Stomach (tissue), 9 donors: ENCODE measurements around the gene TTLL12. TPM values are rescaled to one million over a fixed set of nuclear protein-coding genes. Genes with fewer than 3 reads are reported as not detected.
A peak's percentile ranks its signal among the peaks of the same experiment; 100 is the strongest.

Source experiments
- DNase-seq, 2 donors: peaks; one replicate each; pipeline versions ENCODE4 v3.0.0 to v3.0.0-alpha.2; 2013 to 2019
- H3K27ac ChIP-seq, 5 donors: fragments of 200-600 bp in 4 of 5; sonication (generic) in 4 of 5; one replicate each; pipeline ENCODE4 v1.5.1; 2013 to 2019; ENCODE audit warnings: mild to moderate bottlenecking in 1 of 5, moderate library complexity in 1 of 5
- H3K27me3 ChIP-seq, 3 donors: fragments of 200-600 bp; sonication (generic); one replicate each; pipeline ENCODE4 v1.5.1; 2017 to 2019; ENCODE audit warnings: mixed run types in 1 of 3
- H3K36me3 ChIP-seq, 4 donors: fragments of 200-600 bp; sonication (generic); 1 replicate in 3 of 4; 2 replicates in 1 of 4; pipeline ENCODE4 v1.5.1; 2016 to 2019
- H3K4me1 ChIP-seq, 4 donors: fragments of 200-600 bp; sonication (generic); one replicate each; pipeline ENCODE4 v1.5.1; 2016 to 2019
- H3K4me3 ChIP-seq, 4 donors: fragments of 200-600 bp; sonication (generic) in 3 of 4; one replicate each; pipeline ENCODE4 v1.5.1; 2016 to 2019; ENCODE audit warnings: mild to moderate bottlenecking in 1 of 4
- H3K9me3 ChIP-seq, 4 donors: fragments of 200-600 bp; sonication (generic); one replicate each; pipeline ENCODE4 v1.5.1; 2016 to 2019
- EP300 ChIP-seq: sonication (generic); formaldehyde crosslinking; IDR thresholded peaks from one replicate; pipeline ENCODE4 v1.6.1; 2017; ENCODE audit warnings: antibody characterized with exemption
- POLR2A ChIP-seq, 4 donors: fragments of 450-650 bp; IDR thresholded peaks; one replicate each; pipeline ENCODE4 v1.6.1; 2016; ENCODE audit warnings: antibody characterized with exemption in 4 of 4, control low read depth in 2 of 4, mild to moderate bottlenecking in 1 of 4, moderate library complexity in 1 of 4
- POLR2AphosphoS5 ChIP-seq, 3 donors: sonication (generic); formaldehyde crosslinking; IDR thresholded peaks; one replicate each; pipeline ENCODE4 v1.6.1; 2016; ENCODE audit warnings: antibody characterized with exemption in 3 of 3
- WGBS, 5 donors: extraction: QIAGEN DNeasy Blood & Tissue Kit in 3 of 5; methylation state at CpG; one replicate each; pipeline versions ENCODE4 v1.1.5 to v1.1.7; 2013 to 2018; 5-methylcytosine and 5-hydroxymethylcytosine counted together
- intact Hi-C: fragments of 100-400 bp; cut with DNase I; formaldehyde crosslinking; loops from one replicate; pipeline ENCODE4 v1.15.1; 2023; ENCODE audit warnings: low total_unique reads
- polyA plus RNA-seq, 3 donors: library from polyadenylated mRNA; stranded (reverse); fragments of 200-250 nt; gene quantifications; one replicate each; pipeline ENCODE4 v1.2.3, GENCODE V29; 2013
- total RNA-seq, 5 donors: library from RNA; depleted of rRNA; stranded (reverse); fragments of >200 nt; gene quantifications; one replicate each; pipeline versions ENCODE4 v1.1.0 to v1.2.3, GENCODE V29; 2014 to 2016
- TF ChIP-seq, protein P1 (sequence below), 7 experiments: fragments of 450-650 bp in 4 of 7; fragments of 200-600 bp in 3 of 7; sonication (generic) in 3 of 7; IDR thresholded peaks; one replicate each; pipeline ENCODE4 v1.5.1; 2016 to 2019; ENCODE audit warnings: antibody characterized with exemption in 7 of 7, control low read depth in 2 of 7, mild to moderate bottlenecking in 1 of 7
- donor health status: healthy with polysubstance abuse.
- donor health status: Bipolar disorder and iron deficiency.
- donor health status: healthy.

TTLL12 gene
- total and polyA plus RNA-seq, 8 donors = 4.1 to 64.3 (median 30.1) TPM

DNA sequence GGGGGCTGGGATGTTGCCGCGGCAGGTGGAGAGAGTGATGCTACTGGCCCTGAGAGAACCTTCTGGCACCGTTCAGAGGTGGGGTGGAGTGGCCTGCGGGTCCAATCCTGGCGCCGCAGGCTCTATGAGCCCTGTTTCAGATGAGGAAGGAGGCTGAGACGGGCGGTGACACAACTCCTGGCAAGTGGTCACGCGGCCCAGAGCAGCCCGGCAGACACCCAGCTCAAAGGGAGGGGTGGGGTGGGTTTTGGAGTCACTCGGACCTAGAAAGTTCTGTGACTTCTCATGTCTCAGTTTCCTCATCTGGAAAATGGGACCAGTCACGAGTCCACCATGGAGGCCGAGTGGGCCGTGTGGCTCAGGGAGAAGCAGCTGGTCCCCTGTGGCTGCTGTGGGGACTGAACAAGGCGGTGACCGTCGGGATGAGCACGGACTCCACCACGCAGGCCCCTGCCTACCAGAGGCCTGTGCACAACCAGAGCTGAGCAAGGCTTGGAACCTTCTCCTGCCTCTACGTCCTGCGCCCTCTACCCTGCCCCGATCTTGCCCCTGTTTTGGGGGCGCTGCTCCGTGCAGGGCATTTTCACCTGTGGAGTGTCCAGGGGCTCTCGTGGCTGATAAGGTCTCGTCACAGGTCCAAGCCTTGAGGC is 31.9 kb downstream of the TTLL12 start:
- peak in 1 of 2 donors; percentile 65 for DNase-seq
- H3K27me3 ChIP-seq = no peaks in the 10 kb centered on the region
- H3K36me3 ChIP-seq = peaks cover 0 to 23% (median 12%) of the 10 kb centered on the region in 4 donors
- no peaks in the 10 kb centered on the region for H3K9me3 ChIP-seq
- no peak for TF ChIP-seq POLR2AphosphoS5 (IDR thresholded peaks at IDR 0.05)
- TF ChIP-seq, protein P1, sequence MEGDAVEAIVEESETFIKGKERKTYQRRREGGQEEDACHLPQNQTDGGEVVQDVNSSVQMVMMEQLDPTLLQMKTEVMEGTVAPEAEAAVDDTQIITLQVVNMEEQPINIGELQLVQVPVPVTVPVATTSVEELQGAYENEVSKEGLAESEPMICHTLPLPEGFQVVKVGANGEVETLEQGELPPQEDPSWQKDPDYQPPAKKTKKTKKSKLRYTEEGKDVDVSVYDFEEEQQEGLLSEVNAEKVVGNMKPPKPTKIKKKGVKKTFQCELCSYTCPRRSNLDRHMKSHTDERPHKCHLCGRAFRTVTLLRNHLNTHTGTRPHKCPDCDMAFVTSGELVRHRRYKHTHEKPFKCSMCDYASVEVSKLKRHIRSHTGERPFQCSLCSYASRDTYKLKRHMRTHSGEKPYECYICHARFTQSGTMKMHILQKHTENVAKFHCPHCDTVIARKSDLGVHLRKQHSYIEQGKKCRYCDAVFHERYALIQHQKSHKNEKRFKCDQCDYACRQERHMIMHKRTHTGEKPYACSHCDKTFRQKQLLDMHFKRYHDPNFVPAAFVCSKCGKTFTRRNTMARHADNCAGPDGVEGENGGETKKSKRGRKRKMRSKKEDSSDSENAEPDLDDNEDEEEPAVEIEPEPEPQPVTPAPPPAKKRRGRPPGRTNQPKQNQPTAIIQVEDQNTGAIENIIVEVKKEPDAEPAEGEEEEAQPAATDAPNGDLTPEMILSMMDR (IDR thresholded peaks at IDR 0.05) = no peak
- TF ChIP-seq POLR2A (IDR thresholded peaks at IDR 0.05) = no peak
- no peak for TF ChIP-seq EP300
- intact Hi-C loops = no loop called here
- H3K4me1 ChIP-seq = peaks cover 41 to 90% (median 83%) of the 10 kb centered on the region in 4 donors
- WGBS, 5 donors = 57 to 77% (median 69%) methylated on average over 9 to 27 of the region's 27 CpGs
- peak overlapping the region in 2 of 4 donors; percentile 20 to 84 for H3K4me3 ChIP-seq
- H3K27ac ChIP-seq = peak overlapping the region; percentile 47 to 95 (median 70)

- Histone ChIP-seq H3K27ac (peak overlapping the region; percentile 9 to 95 (median 70)), H3K4me1 (peaks cover 30 to 79% (median 72%) of the 10 kb centered on the region in 4 donors), H3K4me3 (peak overlapping the region in 3 of 4 donors; percentile 20 to 84 (median 24)), H3K36me3 (peaks cover 0 to 20% (median 4%) of the 10 kb centered on the region in 4 donors), H3K27me3 (no peaks in the 10 kb centered on the region), H3K9me3 (no peaks in the 10 kb centered on the region)
- TF ChIP-seq POLR2AphosphoS5 (IDR thresholded peaks at IDR 0.05) (no peak), POLR2A (IDR thresholded peaks at IDR 0.05) (no peak), EP300 (no peak)
- TF ChIP-seq, protein P1 (IDR thresholded peaks at IDR 0.05) = no peak
- intact Hi-C loops = no loop called here
- 36 to 50% (median 42%) methylated on average over 9 of the region's 9 CpGs for WGBS, 5 donors
- no peak for DNase-seq
Measured at GRCh38 chr22:43153899-43154298, 33.0 kb downstream of the TTLL12 start.

DNA sequence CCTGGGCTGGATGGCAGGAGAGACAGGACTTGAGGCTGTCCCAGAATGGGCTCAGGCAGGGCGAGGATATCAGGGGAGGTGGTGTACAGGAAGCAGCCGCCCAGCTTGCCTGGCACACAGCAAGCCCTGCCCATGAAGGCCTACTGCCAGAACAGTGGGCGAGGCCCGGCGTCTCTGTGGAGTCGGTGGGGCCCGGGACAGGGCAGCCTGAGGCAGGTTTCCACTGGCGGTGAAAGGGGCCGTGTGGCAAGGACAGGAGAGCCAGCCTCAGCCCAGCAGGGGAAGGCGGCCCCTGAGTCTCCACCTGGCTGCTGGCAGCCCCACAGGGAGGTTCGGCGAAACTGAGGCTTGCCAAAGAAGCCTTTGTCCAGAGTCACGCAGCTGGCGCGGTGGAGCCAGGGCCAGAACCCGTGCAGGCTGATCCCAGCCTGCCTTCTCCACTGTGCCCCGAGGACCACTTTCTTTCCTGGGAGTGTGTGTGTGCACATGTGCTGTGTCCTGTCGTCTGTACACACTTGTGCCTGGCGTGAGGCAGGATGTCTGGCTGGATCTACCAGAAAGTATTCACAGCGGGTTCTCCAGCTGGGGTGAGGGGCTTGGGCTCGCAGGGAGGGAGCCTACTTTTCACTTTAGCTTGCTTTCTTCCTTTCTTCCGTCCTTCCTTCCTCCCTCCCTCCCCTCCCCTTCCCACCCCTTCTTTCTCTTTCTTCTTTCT is 34.4 kb downstream of the TTLL12 start:
- peaks cover 0 to 20% (median 4%) of the 10 kb centered on the region in 4 donors for H3K36me3 ChIP-seq
- intact Hi-C loops = no loop called here
- peaks cover 26 to 72% (median 60%) of the 10 kb centered on the region in 4 donors for H3K4me1 ChIP-seq
- peak overlapping the region; percentile 63 to 84 (median 72) for H3K4me3 ChIP-seq
- peak overlapping the region; percentile 82 to 95 (median 94) for H3K27ac ChIP-seq
- no peaks in the 10 kb centered on the region for H3K27me3 ChIP-seq
- DNase-seq = peak; percentile 88 to 93
- TF ChIP-seq, protein P1 (IDR thresholded peaks at IDR 0.05) = no peak
- TF ChIP-seq POLR2A (IDR thresholded peaks at IDR 0.05) (peak in 1 of 4 donors; percentile 43), POLR2AphosphoS5 (IDR thresholded peaks at IDR 0.05) (peak in 2 of 3 donors; percentile 85 to 89)
- 1 to 31% (median 9%) methylated on average over 10 to 22 of the region's 22 CpGs for WGBS, 5 donors
- no peaks in the 10 kb centered on the region for H3K9me3 ChIP-seq

- no peaks in the 10 kb centered on the region for H3K9me3 ChIP-seq
- no peaks in the 10 kb centered on the region for H3K27me3 ChIP-seq
- intact Hi-C loops = no loop called here
- 4 to 23% (median 12%) methylated on average over 2 to 18 of the region's 18 CpGs for WGBS, 5 donors
- peak overlapping the region; percentile 63 to 84 (median 72) for H3K4me3 ChIP-seq
- peaks cover 26 to 67% (median 55%) of the 10 kb centered on the region in 4 donors for H3K4me1 ChIP-seq
- no peak for DNase-seq
- H3K27ac ChIP-seq = peak overlapping the region; percentile 82 to 95 (median 94)
- peaks cover 0 to 20% (median 4%) of the 10 kb centered on the region in 4 donors for H3K36me3 ChIP-seq
- TF ChIP-seq, protein P1 (IDR thresholded peaks at IDR 0.05) = no peak
- no peak for TF ChIP-seq POLR2AphosphoS5 (IDR thresholded peaks at IDR 0.05)
- no peak for TF ChIP-seq EP300
- no peak for TF ChIP-seq POLR2A (IDR thresholded peaks at IDR 0.05)
Measured at GRCh38 chr22:43152003-43152356, 35.0 kb downstream of the TTLL12 start.
